Measurements from ENCODE around the gene IL5RA.

Gene IL5RA

DNA sequence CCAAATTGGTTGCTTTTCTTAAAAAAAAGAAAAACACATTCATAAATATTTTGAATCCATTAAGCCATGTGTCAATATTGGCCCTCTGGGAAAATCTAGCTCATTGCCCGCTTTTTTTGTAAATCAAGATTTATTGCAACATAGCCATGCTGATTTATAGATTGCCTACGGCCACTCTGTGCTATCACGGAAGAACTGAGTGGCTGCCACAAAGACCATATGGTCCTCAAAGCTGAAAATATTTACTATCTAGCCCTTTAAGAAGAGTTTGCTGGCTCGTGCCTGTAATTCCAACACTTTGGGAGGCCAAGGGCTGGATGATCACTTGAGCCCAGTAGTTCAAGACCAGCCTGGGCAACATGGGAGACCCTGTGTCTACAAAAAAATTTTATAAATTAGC, 45.9 kb downstream of the IL5RA start:
- no peak for DNase-seq

DNA sequence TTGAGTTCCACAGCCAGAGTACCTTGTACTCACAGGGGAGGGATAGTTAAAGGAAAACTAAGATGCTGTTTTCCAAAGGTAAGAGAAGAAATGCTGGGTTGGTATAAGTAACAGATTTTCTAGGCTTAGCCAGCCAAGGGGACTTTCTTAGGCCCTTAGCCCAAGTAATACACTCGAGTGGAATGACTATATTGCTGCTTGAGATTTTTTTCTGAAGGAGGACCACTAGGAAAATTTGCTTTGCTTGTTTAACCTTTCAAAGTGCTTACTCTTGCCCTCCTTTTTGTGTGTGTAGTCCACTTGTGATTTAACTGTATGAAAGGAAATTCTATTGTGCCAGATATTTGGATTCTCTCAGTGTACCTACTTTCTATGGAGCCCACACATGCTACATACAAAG, 50.5 kb downstream of the IL5RA start:
- no peak for DNase-seq

DNA sequence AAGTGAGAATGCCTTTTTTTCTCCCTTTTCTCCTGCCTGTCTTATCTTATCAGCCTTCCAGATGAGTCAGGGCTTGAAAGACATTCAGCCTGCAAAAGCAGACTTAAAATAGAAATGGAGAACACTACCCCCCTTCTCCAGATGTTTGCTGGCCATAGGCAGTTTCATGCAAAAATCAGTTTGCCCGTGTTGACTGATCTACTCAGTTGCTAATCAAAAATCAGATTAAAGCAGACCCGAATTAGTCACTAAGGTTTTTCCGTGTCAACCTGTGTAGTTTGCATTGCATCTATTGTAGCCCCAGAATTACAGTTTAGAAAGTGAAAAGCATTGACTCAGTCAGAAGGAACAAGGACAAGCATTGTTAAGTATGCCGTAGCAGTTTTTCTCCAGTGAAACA, 56.2 kb downstream of the IL5RA start:
- no peak for DNase-seq

DNA sequence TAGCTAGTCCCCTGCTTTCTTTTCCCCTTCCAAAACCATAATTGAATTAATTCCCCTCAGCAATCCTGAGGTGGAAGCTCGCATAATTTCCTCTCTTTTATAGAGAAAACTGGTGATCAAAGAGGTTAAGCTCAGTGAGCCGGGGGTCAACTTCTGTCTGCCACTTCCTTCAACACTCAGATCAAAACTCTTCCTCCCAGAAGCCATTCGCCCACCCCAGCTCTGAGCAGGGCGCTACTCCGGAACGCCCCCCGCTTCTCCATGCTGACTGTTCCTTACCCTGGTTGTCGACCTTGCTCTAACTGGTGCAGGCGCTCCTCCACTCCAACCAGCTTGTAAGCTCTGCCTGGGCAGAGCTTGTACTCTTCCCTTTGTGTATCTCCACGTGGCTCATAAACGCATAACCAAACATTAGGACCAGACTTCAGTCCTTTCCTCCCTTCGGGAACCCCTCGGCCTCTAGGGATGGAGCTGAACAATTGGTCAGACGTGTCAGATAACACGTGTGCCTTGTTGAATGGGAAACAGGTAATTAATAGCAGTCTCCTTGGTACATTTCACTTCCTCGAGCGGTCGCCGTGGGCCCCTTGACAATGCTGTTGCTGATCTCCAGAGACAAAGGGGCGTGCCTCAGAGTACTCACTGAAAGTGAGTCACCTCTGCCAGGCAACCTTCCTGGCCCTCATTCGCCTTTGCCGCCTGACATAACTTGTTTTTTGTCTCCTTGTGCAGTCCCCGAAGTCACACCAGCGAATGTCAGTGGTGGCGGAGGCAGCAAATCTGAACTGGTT, 71.8 kb downstream of the IL5RA start:
- DNase-seq = peak; percentile 31

DNA sequence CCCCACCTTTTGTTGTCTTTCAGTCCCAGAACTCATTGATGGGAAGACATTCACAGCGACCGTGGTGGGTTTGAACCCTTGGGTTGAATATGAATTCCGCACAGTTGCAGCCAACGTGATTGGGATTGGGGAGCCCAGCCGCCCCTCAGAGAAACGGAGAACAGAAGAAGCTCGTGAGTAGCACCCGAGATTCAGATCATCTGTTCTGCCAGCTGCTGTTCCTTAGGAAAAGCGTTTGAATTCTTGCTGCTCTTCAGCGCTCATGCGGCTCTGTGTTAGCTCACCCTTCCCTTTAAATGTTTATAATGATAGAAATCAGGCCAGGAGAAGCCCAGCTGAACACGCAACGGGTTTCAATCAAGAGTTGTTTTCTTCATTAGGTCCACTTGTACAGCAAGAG, 73.0 kb downstream of the IL5RA start:
- no peak for DNase-seq

DNA sequence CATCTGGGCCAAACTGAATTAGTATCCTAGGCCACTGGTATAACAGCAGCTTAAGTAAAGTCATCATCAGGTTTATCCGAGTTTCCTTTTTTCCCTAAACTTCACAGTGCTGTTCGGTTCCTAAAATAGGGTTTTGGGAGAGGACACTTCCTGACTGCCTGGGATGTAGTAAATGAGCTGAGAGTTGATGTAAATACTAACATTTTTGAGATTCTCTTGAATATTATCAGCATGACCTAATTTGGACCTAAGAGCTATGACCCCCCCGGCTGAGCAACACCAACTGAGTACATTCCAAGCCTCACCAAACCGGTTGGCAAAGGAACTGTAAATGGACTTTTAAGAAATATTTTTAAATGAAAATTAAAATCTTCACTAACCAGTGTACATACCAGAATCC, 78.8 kb downstream of the IL5RA start:
- DNase-seq = no peak

DNA sequence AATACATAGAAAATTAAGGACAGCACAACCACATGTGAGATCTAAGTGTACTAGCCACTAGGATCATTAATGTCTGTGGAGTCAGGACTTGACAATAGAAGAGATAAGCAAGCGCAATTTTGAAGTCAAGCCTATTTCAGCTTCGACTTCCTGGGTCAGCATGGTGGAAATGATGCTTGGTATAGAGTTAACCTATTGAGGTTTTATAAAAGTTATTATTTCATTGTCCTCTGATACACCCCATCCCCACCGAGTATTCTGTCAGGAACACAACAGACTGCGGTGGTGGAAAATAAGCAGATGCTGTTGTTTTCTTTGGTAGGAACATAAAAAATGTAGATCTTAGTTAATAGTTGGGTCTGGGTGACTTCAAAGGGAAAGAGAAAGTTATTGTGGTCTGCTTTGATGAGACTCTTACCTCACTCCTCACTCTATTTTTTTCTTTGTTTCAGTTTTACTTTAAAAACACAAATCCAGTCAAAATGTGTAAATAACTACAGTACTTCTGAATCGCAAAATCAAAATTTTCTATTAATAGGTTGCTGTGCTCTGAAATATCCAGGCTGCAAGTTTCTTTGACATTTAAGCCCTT, 82.1 kb downstream of the IL5RA start:
- DNase-seq = no peak

DNA sequence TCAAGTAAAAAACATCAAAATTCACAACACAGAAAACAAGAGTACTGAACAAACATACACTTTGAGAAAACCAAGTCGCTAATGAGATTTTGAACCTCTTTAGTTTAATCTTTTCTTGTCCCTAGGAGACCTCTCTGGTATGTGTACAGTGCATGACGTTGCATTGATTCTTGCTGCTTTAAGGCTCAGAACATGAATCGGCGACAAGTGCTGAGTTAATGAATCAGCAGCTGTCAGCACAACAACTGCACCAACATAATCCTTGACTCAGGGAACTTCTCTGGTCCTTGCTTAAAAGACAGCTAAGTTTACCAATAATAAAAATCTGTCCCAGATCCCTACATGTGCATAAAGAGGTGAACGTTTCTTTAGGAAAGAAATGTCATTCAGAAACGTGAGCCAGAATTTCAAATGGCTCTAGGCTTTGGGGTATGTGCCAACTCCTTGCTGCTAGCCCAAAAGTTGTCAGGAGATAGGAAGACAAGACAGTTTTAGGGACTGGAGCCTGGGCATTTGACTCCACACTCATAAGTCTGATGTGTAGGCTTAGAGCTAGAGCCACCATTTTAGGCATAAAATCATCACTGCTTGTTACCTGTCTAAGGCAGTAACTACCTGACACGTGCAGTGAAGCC, 86.9 kb downstream of the IL5RA start:
- no peak for DNase-seq

DNA sequence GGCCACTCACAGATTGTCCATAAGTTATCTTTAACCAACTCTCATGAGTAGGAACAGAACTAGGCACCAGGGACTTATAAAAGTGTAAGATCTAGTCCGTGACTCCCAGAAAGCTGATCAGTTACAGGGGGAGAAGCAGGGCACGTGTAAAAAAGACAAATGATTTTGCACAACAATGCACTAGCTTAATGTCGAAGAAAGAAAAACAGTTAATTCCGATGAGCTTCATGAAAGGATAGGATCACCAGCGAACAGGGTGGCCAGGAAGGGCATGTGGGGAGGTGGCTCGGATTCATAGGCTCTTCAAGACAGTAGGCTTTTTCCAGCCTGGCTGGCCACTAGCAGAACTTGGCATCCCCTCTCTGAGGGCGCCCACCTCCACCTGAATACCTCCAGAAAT, 90.0 kb downstream of the IL5RA start:
- no peak for DNase-seq

Measured in NCI-H1436 treated with DMSO at 0.1 percent for 48 hours (cell line).